Liver (tissue), 9 donors: ENCODE results near the gene PIGL. TPM values are rescaled to one million over a fixed set of nuclear protein-coding genes. Genes with fewer than 3 reads are reported as not detected.

Experiments
- DNase-seq: peaks from one replicate; pipeline ENCODE4 v3.0.0-alpha.2; 2017; ENCODE audit warnings: low spot score
- H3K27ac ChIP-seq, 2 donors: one replicate each; pipeline ENCODE4 v1.7.0; 2013; ENCODE audit warnings: inconsistent platforms in 2 of 2, low read length in 2 of 2, control low read depth in 1 of 2, low read depth in 1 of 2, mild to moderate bottlenecking in 1 of 2
- H3K27me3 ChIP-seq, 4 donors: one replicate each; pipeline versions ENCODE4 v1.6.1 to v1.7.0; 2013; ENCODE audit warnings: low read length in 3 of 4, inconsistent platforms in 1 of 4, mild to moderate bottlenecking in 1 of 4, moderate library complexity in 1 of 4; ENCODE audit not compliant: control insufficient read depth in 4 of 4, insufficient read depth in 4 of 4
- H3K36me3 ChIP-seq, 4 donors: one replicate each; pipeline versions ENCODE4 v1.6.1 to v1.7.0; 2013; ENCODE audit warnings: low read length in 3 of 4, mild to moderate bottlenecking in 3 of 4, low read depth in 1 of 4, moderate library complexity in 1 of 4; ENCODE audit not compliant: control insufficient read depth in 4 of 4, insufficient read depth in 3 of 4
- H3K4me1 ChIP-seq, 4 donors: one replicate each; pipeline versions ENCODE4 v1.6.1 to v1.7.0; 2013; ENCODE audit warnings: low read length in 3 of 4, mild to moderate bottlenecking in 3 of 4, moderate library complexity in 1 of 4; ENCODE audit not compliant: control insufficient read depth in 4 of 4, insufficient read depth in 4 of 4
- H3K4me3 ChIP-seq, 3 donors: one replicate each; pipeline versions ENCODE4 v1.6.1 to v1.7.0; 2013; ENCODE audit warnings: low read length in 3 of 3, control low read depth in 1 of 3, low read depth in 1 of 3, mild to moderate bottlenecking in 1 of 3
- H3K9ac ChIP-seq, 2 donors: one replicate each; pipeline ENCODE4 v1.7.0; 2013; ENCODE audit warnings: low read length in 2 of 2, mild to moderate bottlenecking in 2 of 2, moderate library complexity in 2 of 2, control low read depth in 1 of 2, low read depth in 1 of 2
- H3K9me3 ChIP-seq, 4 donors: one replicate each; pipeline versions ENCODE4 v1.6.1 to v1.7.0; 2013; ENCODE audit warnings: low read length in 3 of 4; ENCODE audit not compliant: control insufficient read depth in 4 of 4
- EGR1 ChIP-seq, 2 donors: IDR thresholded peaks; 2 replicates each; pipeline ENCODE4 v1.6.1; 2016 to 2018; ENCODE audit warnings: antibody characterized with exemption in 2 of 2, low read depth in 2 of 2
- FOXA1 ChIP-seq: IDR thresholded peaks from 2 replicates; pipeline ENCODE4 v1.6.1; 2016; ENCODE audit warnings: antibody characterized with exemption
- FOXA2 ChIP-seq: IDR thresholded peaks from 2 replicates; pipeline ENCODE4 v1.6.1; 2016; ENCODE audit warnings: antibody characterized with exemption
- GABPA ChIP-seq, 2 donors: IDR thresholded peaks in 1 of 2; conservative IDR thresholded peaks in 1 of 2; 2 replicates each; pipeline ENCODE4 v1.6.1; 2016; ENCODE audit warnings: antibody characterized with exemption in 2 of 2, mild to moderate bottlenecking in 1 of 2, moderate library complexity in 1 of 2
- HNF4A ChIP-seq, 2 donors: conservative IDR thresholded peaks; 2 replicates each; pipeline ENCODE4 v1.6.1; 2016; ENCODE audit warnings: antibody characterized with exemption in 2 of 2, mild to moderate bottlenecking in 2 of 2
- HNF4G ChIP-seq: IDR thresholded peaks from 2 replicates; pipeline ENCODE4 v1.6.1; 2016; ENCODE audit warnings: antibody characterized with exemption
- JUND ChIP-seq, 2 donors: IDR thresholded peaks; 2 replicates each; pipeline ENCODE4 v1.6.1; 2016; ENCODE audit warnings: antibody characterized with exemption in 2 of 2
- NR2F2 ChIP-seq: IDR thresholded peaks from 2 replicates; pipeline ENCODE4 v1.6.1; 2016; ENCODE audit warnings: antibody characterized with exemption
- RAD21 ChIP-seq, 2 donors: IDR thresholded peaks; 2 replicates each; pipeline ENCODE4 v1.6.1; 2016; ENCODE audit warnings: antibody characterized with exemption in 2 of 2, mild to moderate bottlenecking in 2 of 2
- RXRA ChIP-seq, 2 donors: IDR thresholded peaks; 2 replicates each; pipeline ENCODE4 v1.6.1; 2017 to 2018; ENCODE audit warnings: antibody characterized with exemption in 2 of 2, mild to moderate bottlenecking in 1 of 2
- SP1 ChIP-seq: IDR thresholded peaks from 2 replicates; pipeline ENCODE4 v1.6.1; 2018; ENCODE audit warnings: antibody characterized with exemption, mild to moderate bottlenecking
- TAF1 ChIP-seq: conservative IDR thresholded peaks from 2 replicates; pipeline ENCODE4 v1.6.1; 2016; ENCODE audit warnings: antibody characterized with exemption, mild to moderate bottlenecking
- YY1 ChIP-seq: IDR thresholded peaks from 2 replicates; pipeline ENCODE4 v1.6.1; 2016; ENCODE audit warnings: antibody characterized with exemption, mild to moderate bottlenecking
- WGBS: extraction: QIAGEN DNeasy Blood & Tissue Kit; methylation state at CpG from one replicate; pipeline ENCODE4 v1.1.7; 2013; 5-methylcytosine and 5-hydroxymethylcytosine counted together
- polyA plus RNA-seq, 2 donors: library from polyadenylated mRNA; stranded (reverse) in 1 of 2; unstranded in 1 of 2; fragments of 200-250 nt in 1 of 2; fragments of >200 nt in 1 of 2; fragmentation: Nextera tagmentation in 1 of 2; extraction: Ambion mirVana in 1 of 2; gene quantifications; one replicate each; pipeline versions ENCODE4 v1.2.1 to v1.2.3, GENCODE V29; 2013 to 2015
- total RNA-seq, 2 donors: library from RNA; depleted of rRNA; stranded (reverse); fragments of >200 nt; gene quantifications; one replicate each; pipeline ENCODE4 v1.2.3, GENCODE V29; 2014
- TF ChIP-seq, protein P1 (sequence below): IDR thresholded peaks from 2 replicates; pipeline ENCODE4 v1.6.1; 2016; ENCODE audit warnings: antibody characterized with exemption
- TF ChIP-seq, protein P2 (sequence below): IDR thresholded peaks from 2 replicates; pipeline ENCODE4 v1.6.1; 2016; ENCODE audit warnings: antibody characterized with exemption
- TF ChIP-seq, protein P3 (sequence below): IDR thresholded peaks from 2 replicates; pipeline ENCODE4 v1.6.1; 2016; ENCODE audit warnings: antibody characterized with exemption, mild to moderate bottlenecking
- TF ChIP-seq, protein P4 (sequence below): fragments of 150-350 bp; IDR thresholded peaks from 2 replicates; pipeline ENCODE4 v1.5.1; 2017; ENCODE audit warnings: improper control_type of control experiment, low read depth, low read length; ENCODE audit not compliant: missing input control
- TF ChIP-seq, protein P5 (sequence below): IDR thresholded peaks from 2 replicates; pipeline ENCODE4 v1.6.1; 2016; ENCODE audit warnings: antibody characterized with exemption
- donor health status: healthy.
- donor health status: healthy.
- donor health status: healthy.
- donor health status: healthy.
- donor health status: healthy.

The PIGL gene
- total and polyA plus RNA-seq, 4 donors, result 6.7 to 34.7 (median 14.7) TPM

DNA sequence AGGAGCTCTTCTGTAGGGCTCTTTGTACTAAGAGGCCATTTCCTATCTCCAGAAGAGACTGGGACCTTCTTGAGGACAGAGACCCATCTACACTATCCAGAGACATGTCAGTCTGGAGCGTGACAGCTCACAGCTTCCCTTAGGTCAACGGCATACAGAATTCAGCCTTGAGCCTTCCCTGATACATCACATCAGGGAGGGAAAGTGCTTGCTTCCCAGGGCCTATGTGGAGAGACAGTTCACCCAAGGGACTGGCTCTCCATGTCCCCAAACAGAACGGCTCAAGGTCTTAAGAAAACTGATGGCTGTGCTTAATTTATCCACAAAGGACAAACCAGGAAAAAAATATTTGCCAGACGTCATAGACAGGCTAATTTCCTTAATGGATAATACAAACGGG lies 128.6 kb downstream of the PIGL start:
- Histone ChIP-seq H3K36me3 (peaks cover 1 to 30% (median 15%) of the 10 kb centered on the region in 4 donors), H3K4me1 (peaks cover 0 to under 1% (median 0%) of the 10 kb centered on the region in 4 donors), H3K4me3 (no peak overlapping the region), H3K27ac (no peak overlapping the region), H3K9me3 (no peaks in the 10 kb centered on the region), H3K27me3 (no peaks in the 10 kb centered on the region), H3K9ac (no peak overlapping the region)
- TF ChIP-seq EGR1 (IDR thresholded peaks at IDR 0.05; ENCODE audit: low read depth in 2 of 2) (no peak), HNF4A (conservative IDR thresholded peaks at IDR 0.05) (no peak)
- TF ChIP-seq, protein P1, sequence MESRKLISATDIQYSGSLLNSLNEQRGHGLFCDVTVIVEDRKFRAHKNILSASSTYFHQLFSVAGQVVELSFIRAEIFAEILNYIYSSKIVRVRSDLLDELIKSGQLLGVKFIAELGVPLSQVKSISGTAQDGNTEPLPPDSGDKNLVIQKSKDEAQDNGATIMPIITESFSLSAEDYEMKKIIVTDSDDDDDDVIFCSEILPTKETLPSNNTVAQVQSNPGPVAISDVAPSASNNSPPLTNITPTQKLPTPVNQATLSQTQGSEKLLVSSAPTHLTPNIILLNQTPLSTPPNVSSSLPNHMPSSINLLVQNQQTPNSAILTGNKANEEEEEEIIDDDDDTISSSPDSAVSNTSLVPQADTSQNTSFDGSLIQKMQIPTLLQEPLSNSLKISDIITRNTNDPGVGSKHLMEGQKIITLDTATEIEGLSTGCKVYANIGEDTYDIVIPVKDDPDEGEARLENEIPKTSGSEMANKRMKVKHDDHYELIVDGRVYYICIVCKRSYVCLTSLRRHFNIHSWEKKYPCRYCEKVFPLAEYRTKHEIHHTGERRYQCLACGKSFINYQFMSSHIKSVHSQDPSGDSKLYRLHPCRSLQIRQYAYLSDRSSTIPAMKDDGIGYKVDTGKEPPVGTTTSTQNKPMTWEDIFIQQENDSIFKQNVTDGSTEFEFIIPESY, result no peak
- no peak for DNase-seq
- WGBS, result 91% methylated on average over 5 of the region's 5 CpGs

DNA sequence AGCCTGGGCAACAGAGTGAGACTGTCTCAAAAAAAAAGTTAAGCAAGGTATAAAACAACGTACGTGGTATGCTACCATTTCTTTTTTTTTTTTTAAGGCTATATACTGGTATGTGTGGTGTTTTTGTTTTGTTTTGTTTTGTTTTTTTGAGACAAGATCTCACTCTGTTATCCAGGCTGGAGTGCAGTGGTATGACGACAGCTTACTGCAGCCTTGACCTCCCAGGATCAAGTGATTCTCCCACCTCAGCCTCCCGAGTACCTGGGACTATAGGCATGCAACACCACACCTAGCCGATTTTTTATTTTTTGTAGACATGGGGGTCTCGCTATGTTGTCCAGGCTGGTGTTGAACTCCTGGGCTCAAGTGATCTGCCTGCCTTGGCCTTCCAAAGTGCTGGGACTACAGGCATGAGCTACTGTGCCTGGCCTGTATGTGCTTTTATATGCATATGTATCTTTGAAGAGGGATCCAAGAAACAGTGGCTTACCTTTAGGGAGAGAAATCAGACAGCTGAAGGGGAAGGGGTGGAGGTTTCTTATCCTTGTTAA lies 129.8 kb downstream of the PIGL start:
- Histone ChIP-seq H3K36me3 (peaks cover 1 to 30% (median 15%) of the 10 kb centered on the region in 4 donors), H3K27me3 (no peaks in the 10 kb centered on the region), H3K9ac (no peak overlapping the region), H3K27ac (no peak overlapping the region), H3K4me1 (peaks cover 0 to 4% (median 3%) of the 10 kb centered on the region in 4 donors), H3K4me3 (no peak overlapping the region), H3K9me3 (no peaks in the 10 kb centered on the region)
- WGBS, result 97% methylated on average over 6 of the region's 6 CpGs
- no peak for TF ChIP-seq NR2F2
- TF ChIP-seq YY1, result no peak
- no peak for TF ChIP-seq EGR1 (IDR thresholded peaks at IDR 0.05; ENCODE audit: low read depth in 2 of 2)
- no peak for TF ChIP-seq RXRA (IDR thresholded peaks at IDR 0.05)
- TF ChIP-seq, protein P2, sequence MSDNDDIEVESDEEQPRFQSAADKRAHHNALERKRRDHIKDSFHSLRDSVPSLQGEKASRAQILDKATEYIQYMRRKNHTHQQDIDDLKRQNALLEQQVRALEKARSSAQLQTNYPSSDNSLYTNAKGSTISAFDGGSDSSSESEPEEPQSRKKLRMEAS, result no peak
- TF ChIP-seq SP1, result no peak
- no peak for TF ChIP-seq GABPA (IDR thresholded peaks at IDR 0.05 in 1 of 2, conservative IDR thresholded peaks at IDR 0.05 in 1 of 2)
- TF ChIP-seq HNF4G, result no peak
- no peak for TF ChIP-seq TAF1
- TF ChIP-seq, protein P3, sequence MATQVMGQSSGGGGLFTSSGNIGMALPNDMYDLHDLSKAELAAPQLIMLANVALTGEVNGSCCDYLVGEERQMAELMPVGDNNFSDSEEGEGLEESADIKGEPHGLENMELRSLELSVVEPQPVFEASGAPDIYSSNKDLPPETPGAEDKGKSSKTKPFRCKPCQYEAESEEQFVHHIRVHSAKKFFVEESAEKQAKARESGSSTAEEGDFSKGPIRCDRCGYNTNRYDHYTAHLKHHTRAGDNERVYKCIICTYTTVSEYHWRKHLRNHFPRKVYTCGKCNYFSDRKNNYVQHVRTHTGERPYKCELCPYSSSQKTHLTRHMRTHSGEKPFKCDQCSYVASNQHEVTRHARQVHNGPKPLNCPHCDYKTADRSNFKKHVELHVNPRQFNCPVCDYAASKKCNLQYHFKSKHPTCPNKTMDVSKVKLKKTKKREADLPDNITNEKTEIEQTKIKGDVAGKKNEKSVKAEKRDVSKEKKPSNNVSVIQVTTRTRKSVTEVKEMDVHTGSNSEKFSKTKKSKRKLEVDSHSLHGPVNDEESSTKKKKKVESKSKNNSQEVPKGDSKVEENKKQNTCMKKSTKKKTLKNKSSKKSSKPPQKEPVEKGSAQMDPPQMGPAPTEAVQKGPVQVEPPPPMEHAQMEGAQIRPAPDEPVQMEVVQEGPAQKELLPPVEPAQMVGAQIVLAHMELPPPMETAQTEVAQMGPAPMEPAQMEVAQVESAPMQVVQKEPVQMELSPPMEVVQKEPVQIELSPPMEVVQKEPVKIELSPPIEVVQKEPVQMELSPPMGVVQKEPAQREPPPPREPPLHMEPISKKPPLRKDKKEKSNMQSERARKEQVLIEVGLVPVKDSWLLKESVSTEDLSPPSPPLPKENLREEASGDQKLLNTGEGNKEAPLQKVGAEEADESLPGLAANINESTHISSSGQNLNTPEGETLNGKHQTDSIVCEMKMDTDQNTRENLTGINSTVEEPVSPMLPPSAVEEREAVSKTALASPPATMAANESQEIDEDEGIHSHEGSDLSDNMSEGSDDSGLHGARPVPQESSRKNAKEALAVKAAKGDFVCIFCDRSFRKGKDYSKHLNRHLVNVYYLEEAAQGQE, result no peak
- no peak for TF ChIP-seq FOXA1
- TF ChIP-seq RAD21 (IDR thresholded peaks at IDR 0.05), result no peak
- TF ChIP-seq, protein P4, sequence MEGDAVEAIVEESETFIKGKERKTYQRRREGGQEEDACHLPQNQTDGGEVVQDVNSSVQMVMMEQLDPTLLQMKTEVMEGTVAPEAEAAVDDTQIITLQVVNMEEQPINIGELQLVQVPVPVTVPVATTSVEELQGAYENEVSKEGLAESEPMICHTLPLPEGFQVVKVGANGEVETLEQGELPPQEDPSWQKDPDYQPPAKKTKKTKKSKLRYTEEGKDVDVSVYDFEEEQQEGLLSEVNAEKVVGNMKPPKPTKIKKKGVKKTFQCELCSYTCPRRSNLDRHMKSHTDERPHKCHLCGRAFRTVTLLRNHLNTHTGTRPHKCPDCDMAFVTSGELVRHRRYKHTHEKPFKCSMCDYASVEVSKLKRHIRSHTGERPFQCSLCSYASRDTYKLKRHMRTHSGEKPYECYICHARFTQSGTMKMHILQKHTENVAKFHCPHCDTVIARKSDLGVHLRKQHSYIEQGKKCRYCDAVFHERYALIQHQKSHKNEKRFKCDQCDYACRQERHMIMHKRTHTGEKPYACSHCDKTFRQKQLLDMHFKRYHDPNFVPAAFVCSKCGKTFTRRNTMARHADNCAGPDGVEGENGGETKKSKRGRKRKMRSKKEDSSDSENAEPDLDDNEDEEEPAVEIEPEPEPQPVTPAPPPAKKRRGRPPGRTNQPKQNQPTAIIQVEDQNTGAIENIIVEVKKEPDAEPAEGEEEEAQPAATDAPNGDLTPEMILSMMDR, result no peak
- no peak for TF ChIP-seq JUND (IDR thresholded peaks at IDR 0.05)
- TF ChIP-seq, protein P1, result no peak
- TF ChIP-seq FOXA2, result no peak
- TF ChIP-seq, protein P5, sequence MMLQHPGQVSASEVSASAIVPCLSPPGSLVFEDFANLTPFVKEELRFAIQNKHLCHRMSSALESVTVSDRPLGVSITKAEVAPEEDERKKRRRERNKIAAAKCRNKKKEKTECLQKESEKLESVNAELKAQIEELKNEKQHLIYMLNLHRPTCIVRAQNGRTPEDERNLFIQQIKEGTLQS, result no peak
- no peak for TF ChIP-seq HNF4A (conservative IDR thresholded peaks at IDR 0.05)
- no peak for DNase-seq
